Measurements from ENCODE around the gene SLC6A6.

DNA sequence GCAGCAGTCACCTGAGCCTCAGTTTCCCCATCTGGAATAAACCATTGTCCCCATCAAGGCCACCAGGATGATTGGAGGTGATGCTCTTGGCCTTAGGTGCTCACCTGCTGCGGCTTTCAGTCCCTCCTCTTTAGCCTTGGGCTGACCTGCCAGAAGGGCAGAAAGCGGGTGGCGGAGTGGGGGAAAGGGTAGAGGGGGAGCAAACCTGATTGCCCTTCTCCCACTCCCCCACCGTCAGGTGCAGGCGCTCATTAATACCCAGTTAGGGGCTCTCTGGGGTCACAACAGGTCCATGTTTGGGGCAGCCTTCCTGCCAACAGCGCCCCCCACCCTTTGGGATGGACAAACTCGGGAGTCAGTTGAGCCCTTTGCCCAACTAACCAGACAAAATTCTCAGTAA lies 87.2 kb downstream of the SLC6A6 start:
- TF ChIP-seq JUND (IDR thresholded peaks at IDR 0.05) = no peak
- TF ChIP-seq, protein P1, sequence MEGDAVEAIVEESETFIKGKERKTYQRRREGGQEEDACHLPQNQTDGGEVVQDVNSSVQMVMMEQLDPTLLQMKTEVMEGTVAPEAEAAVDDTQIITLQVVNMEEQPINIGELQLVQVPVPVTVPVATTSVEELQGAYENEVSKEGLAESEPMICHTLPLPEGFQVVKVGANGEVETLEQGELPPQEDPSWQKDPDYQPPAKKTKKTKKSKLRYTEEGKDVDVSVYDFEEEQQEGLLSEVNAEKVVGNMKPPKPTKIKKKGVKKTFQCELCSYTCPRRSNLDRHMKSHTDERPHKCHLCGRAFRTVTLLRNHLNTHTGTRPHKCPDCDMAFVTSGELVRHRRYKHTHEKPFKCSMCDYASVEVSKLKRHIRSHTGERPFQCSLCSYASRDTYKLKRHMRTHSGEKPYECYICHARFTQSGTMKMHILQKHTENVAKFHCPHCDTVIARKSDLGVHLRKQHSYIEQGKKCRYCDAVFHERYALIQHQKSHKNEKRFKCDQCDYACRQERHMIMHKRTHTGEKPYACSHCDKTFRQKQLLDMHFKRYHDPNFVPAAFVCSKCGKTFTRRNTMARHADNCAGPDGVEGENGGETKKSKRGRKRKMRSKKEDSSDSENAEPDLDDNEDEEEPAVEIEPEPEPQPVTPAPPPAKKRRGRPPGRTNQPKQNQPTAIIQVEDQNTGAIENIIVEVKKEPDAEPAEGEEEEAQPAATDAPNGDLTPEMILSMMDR (IDR thresholded peaks at IDR 0.05; ENCODE audit: low read depth, low read length, missing input control) = no peak
- TF ChIP-seq SP1 (IDR thresholded peaks at IDR 0.05) = no peak
- TF ChIP-seq RAD21 (IDR thresholded peaks at IDR 0.05) = no peak
- no peak for TF ChIP-seq HNF4G (IDR thresholded peaks at IDR 0.05)
- TF ChIP-seq TAF1 (conservative IDR thresholded peaks at IDR 0.05) = no peak

Measured in liver (tissue), 3 donors.